ENCODE measurements around the gene PAPSS2. TPM values are rescaled to one million over a fixed set of nuclear protein-coding genes. Genes with fewer than 3 reads are reported as not detected.
A peak's percentile ranks its signal among the peaks of the same experiment; 100 is the strongest.
"Not testable (repeated sequence)": the region's sequence is repeated elsewhere in the genome, so short reads cannot be mapped to it uniquely, and the experiment has no call there.

Gene PAPSS2
- total RNA-seq, 2 experiments from 2014 or later: 0.08 TPM; not detected in 1

GRCh38 chr10:87739703-87740102, 80.0 kb downstream of the PAPSS2 start:
- no peak overlapping the region for H3K4me3 Mint-ChIP-seq
- DNase-seq: no peak
- H3K4me1 Mint-ChIP-seq: peaks cover 1% of the 10 kb centered on the region
- no peaks in the 10 kb centered on the region for H3K36me3 Mint-ChIP-seq (ENCODE audit: low read depth)
- ChIA-PET CTCF (no interaction called here), POLR2A (no interaction called here)
- H3K9me3 Mint-ChIP-seq: no peaks in the 10 kb centered on the region
- no peak overlapping the region for H3K27ac Mint-ChIP-seq
- peaks cover 20% of the 10 kb centered on the region for H3K27me3 Mint-ChIP-seq

- CTCF ChIA-PET: interaction anchor here (1.7 kb wide), 1 partner anchor 10 kb away, joined by 5 read pairs; no protein-coding TSS in a partner anchor
- POLR2A ChIA-PET: no interaction called here
- Mint-ChIP-seq H3K27me3 (peaks cover 20% of the 10 kb centered on the region), H3K4me1 (peaks cover 1% of the 10 kb centered on the region), H3K36me3 (ENCODE audit: low read depth) (no peaks in the 10 kb centered on the region), H3K27ac (no peak overlapping the region), H3K9me3 (no peaks in the 10 kb centered on the region), H3K4me3 (no peak overlapping the region)
- no peak for DNase-seq
These were observed 80.6 kb downstream of the PAPSS2 start for GRCh38 chr10:87740254-87740655.

- H3K9me3 Mint-ChIP-seq; H3K36me3 Mint-ChIP-seq (ENCODE audit: low read depth); H3K4me1 Mint-ChIP-seq; DNase-seq; H3K4me3 Mint-ChIP-seq; H3K27ac Mint-ChIP-seq; POLR2A ChIA-PET: not testable (repeated sequence)
- peaks cover 11% of the 10 kb centered on the region for H3K27me3 Mint-ChIP-seq
- CTCF ChIA-PET: interaction anchor here (0.6 to 1.8 kb wide), 2 partner anchors 10 to 238 kb away, joined by 3 to 8 read pairs; partner anchors contain the start of gene MINPP1
These were observed 83.4 kb downstream of the PAPSS2 start for GRCh38 chr10:87742992-87743610.

- no peaks in the 10 kb centered on the region for H3K4me1 Mint-ChIP-seq
- no peaks in the 10 kb centered on the region for H3K9me3 Mint-ChIP-seq
- H3K36me3 Mint-ChIP-seq (ENCODE audit: low read depth): no peaks in the 10 kb centered on the region
- no peak for DNase-seq
- no peak overlapping the region for H3K27ac Mint-ChIP-seq
- no peak overlapping the region for H3K4me3 Mint-ChIP-seq
- ChIA-PET POLR2A (no interaction called here), CTCF (interaction anchor here (1.8 kb wide), 1 partner anchor 11 kb away, joined by 8 read pairs; no protein-coding TSS in a partner anchor)
- peaks cover 6% of the 10 kb centered on the region for H3K27me3 Mint-ChIP-seq
These were observed 84.9 kb downstream of the PAPSS2 start for GRCh38 chr10:87744606-87745005.

- ChIA-PET CTCF (no interaction called here), POLR2A (no interaction called here)
- H3K9me3 Mint-ChIP-seq: no peaks in the 10 kb centered on the region
- H3K4me1 Mint-ChIP-seq: peaks cover 1% of the 10 kb centered on the region
- H3K27me3 Mint-ChIP-seq: peaks cover 2% of the 10 kb centered on the region
- no peak overlapping the region for H3K27ac Mint-ChIP-seq
- H3K36me3 Mint-ChIP-seq (ENCODE audit: low read depth): peaks cover 4% of the 10 kb centered on the region
- H3K4me3 Mint-ChIP-seq: no peak overlapping the region
- DNase-seq: no peak
These were observed 87.2 kb downstream of the PAPSS2 start for GRCh38 chr10:87746911-87747310.

GRCh38 chr10:87748244-87748643, 88.6 kb downstream of the PAPSS2 start:
- H3K36me3 Mint-ChIP-seq (ENCODE audit: low read depth): peaks cover 11% of the 10 kb centered on the region
- POLR2A ChIA-PET: interaction anchor here (0.7 kb wide), 1 partner anchor 14 kb away, joined by 4 read pairs; no protein-coding TSS in a partner anchor
- H3K9me3 Mint-ChIP-seq, CTCF ChIA-PET, H3K27me3 Mint-ChIP-seq, H3K27ac Mint-ChIP-seq, H3K4me3 Mint-ChIP-seq, H3K4me1 Mint-ChIP-seq, DNase-seq: not testable (repeated sequence)

GRCh38 chr10:87750001-87750671, 90.5 kb downstream of the PAPSS2 start:
- Mint-ChIP-seq H3K27me3 (no peaks in the 10 kb centered on the region), H3K9me3 (no peaks in the 10 kb centered on the region), H3K27ac (peak overlapping the region; percentile 42), H3K36me3 (ENCODE audit: low read depth) (peaks cover 25% of the 10 kb centered on the region), H3K4me3 (no peak overlapping the region), H3K4me1 (peaks cover 1% of the 10 kb centered on the region)
- ChIA-PET POLR2A (no interaction called here), CTCF (interaction anchor here (1.0 to 1.4 kb wide), 3 partner anchors 9 to 17 kb away, joined by 3 to 5 read pairs (median 3); no protein-coding TSS in a partner anchor)
- DNase-seq: no peak

GRCh38 chr10:87750817-87751216, 91.1 kb downstream of the PAPSS2 start:
- no peaks in the 10 kb centered on the region for H3K27me3 Mint-ChIP-seq
- no peak overlapping the region for H3K27ac Mint-ChIP-seq
- CTCF ChIA-PET: interaction anchor here (0.8 to 1.3 kb wide), 2 partner anchors 9 to 15 kb away, joined by 5 read pairs; no protein-coding TSS in a partner anchor
- H3K4me3 Mint-ChIP-seq: no peak overlapping the region
- POLR2A ChIA-PET: no interaction called here
- no peaks in the 10 kb centered on the region for H3K9me3 Mint-ChIP-seq
- peaks cover 1% of the 10 kb centered on the region for H3K4me1 Mint-ChIP-seq
- H3K36me3 Mint-ChIP-seq (ENCODE audit: low read depth): peaks cover 27% of the 10 kb centered on the region
- DNase-seq: no peak

GRCh38 chr10:87751274-87751673, 91.6 kb downstream of the PAPSS2 start:
- CTCF ChIA-PET: interaction anchor here (0.8 kb wide), 1 partner anchor 15 kb away, joined by 5 read pairs; no protein-coding TSS in a partner anchor
- Mint-ChIP-seq H3K4me1 (peaks cover 1% of the 10 kb centered on the region), H3K9me3 (no peaks in the 10 kb centered on the region), H3K27me3 (no peaks in the 10 kb centered on the region), H3K36me3 (ENCODE audit: low read depth) (peaks cover 32% of the 10 kb centered on the region), H3K4me3 (no peak overlapping the region), H3K27ac (no peak overlapping the region)
- no peak for DNase-seq
- POLR2A ChIA-PET: no interaction called here

- no peak for DNase-seq
- H3K27ac Mint-ChIP-seq: no peak overlapping the region
- ChIA-PET POLR2A (no interaction called here), CTCF (no interaction called here)
- H3K9me3 Mint-ChIP-seq: no peaks in the 10 kb centered on the region
- no peak overlapping the region for H3K4me3 Mint-ChIP-seq
- H3K36me3 Mint-ChIP-seq (ENCODE audit: low read depth): peaks cover 35% of the 10 kb centered on the region
- H3K4me1 Mint-ChIP-seq: peaks cover 1% of the 10 kb centered on the region
- no peaks in the 10 kb centered on the region for H3K27me3 Mint-ChIP-seq
These were observed 92.9 kb downstream of the PAPSS2 start for GRCh38 chr10:87752566-87752965.

GRCh38 chr10:87753995-87754866, 94.6 kb downstream of the PAPSS2 start:
- H3K9me3 Mint-ChIP-seq: no peaks in the 10 kb centered on the region
- no peak overlapping the region for H3K4me3 Mint-ChIP-seq
- CTCF ChIA-PET: interaction anchor here (1.2 kb wide), 1 partner anchor 20 kb away, joined by 3 read pairs; no protein-coding TSS in a partner anchor
- POLR2A ChIA-PET: no interaction called here
- no peak for DNase-seq
- no peak overlapping the region for H3K27ac Mint-ChIP-seq
- H3K27me3 Mint-ChIP-seq: no peaks in the 10 kb centered on the region
- H3K4me1 Mint-ChIP-seq: peaks cover 1% of the 10 kb centered on the region
- H3K36me3 Mint-ChIP-seq (ENCODE audit: low read depth): peaks cover 35% of the 10 kb centered on the region

GRCh38 chr10:87757685-87758084, 98.0 kb downstream of the PAPSS2 start:
- Mint-ChIP-seq H3K4me3 (no peak overlapping the region), H3K36me3 (ENCODE audit: low read depth) (peaks cover 42% of the 10 kb centered on the region), H3K27ac (no peak overlapping the region), H3K4me1 (peaks cover 10% of the 10 kb centered on the region), H3K9me3 (no peaks in the 10 kb centered on the region), H3K27me3 (no peaks in the 10 kb centered on the region)
- ChIA-PET CTCF (interaction anchor here (0.6 kb wide), 1 partner anchor 439 kb away, joined by 3 read pairs; no protein-coding TSS in a partner anchor), POLR2A (interaction anchor here (0.6 kb wide), 1 partner anchor 70 kb away, joined by 3 read pairs; no protein-coding TSS in a partner anchor)
- DNase-seq: no peak

Data from activated CD4-positive, alpha-beta T cell treated with anti-CD3 and anti-CD28 coated beads, Interleukin-2, amount 10 ng/mL, durations not matched to agents 7 days and 5 days (primary cell).